ENCODE data around the gene ZNF48. TPM values are rescaled to one million over a fixed set of nuclear protein-coding genes. Genes with fewer than 3 reads are reported as not detected.

ZNF48 gene
- total RNA-seq, result 10.6 to 11.8 TPM (median 10.8 TPM) in 3 replicates
- long read RNA-seq, partial matches to known transcripts, result 0 of 6 reads
- long read RNA-seq, other reads (novel, unspliced or antisense), result 4 of 6 reads

DNA sequence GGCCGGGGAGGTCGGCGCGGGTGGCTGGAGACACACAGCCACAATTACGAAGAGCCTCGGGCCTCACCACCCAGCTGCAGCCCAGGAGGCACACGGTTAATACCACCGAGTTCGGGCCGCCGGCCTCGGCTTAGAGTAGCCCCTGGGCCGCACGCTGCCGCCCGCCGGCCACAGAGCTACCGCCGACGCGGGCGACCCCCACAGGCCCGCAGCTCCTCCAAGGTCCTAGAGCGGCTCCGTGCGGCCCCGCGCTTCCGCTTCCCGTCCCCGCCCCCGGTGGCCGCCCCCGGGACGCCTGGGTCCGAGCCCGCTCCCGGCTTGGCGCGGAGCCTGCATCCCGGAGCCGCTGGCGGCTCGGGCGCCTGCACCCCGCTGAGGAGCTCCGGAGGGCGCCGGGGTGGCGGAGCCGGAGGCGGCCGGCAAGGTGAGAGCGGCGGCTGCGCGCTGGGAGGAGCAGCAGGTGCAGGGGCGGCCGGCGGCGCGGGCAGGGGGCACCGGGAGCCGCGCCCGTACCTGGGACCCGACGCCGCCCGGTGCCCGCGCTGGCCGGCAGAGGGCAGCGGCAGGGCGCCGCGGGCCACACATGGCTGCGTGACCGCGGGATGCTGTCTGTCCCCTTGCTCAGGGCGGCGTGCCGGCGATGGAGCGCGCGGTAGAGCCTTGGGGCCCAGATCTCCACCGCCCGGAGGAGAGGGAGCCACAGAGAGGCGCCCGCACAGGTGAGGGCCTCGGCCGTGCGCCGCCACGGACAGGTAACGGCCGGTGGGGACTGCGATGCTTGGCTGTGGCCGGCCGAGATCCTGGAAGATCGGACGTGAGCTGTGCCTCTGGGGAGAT lies at the start of gene ZNF48:
ZNF48 (plus strand) TSS at position 266 of the 837 bp plus-strand sequence; CDS start at position 641, 375 bp downstream.
- Mint-ChIP-seq H3K36me3 (ENCODE audit: low read depth) (peaks cover 2% of the 10 kb centered on the region), H3K27ac (ENCODE audit: unreplicated experiment) (peak within 1 kb of the TSS; percentile 99), H3K9me3 (ENCODE audit: low read depth) (no peaks in the 10 kb centered on the region), H3K4me1 (ENCODE audit: low read depth) (peaks cover 32% of the 10 kb centered on the region), H3K27me3 (ENCODE audit: low read depth) (no peaks in the 10 kb centered on the region), H3K4me3 (ENCODE audit: unreplicated experiment) (peak within 1 kb of the TSS; percentile 97)
- TF ChIP-seq, protein P1, sequence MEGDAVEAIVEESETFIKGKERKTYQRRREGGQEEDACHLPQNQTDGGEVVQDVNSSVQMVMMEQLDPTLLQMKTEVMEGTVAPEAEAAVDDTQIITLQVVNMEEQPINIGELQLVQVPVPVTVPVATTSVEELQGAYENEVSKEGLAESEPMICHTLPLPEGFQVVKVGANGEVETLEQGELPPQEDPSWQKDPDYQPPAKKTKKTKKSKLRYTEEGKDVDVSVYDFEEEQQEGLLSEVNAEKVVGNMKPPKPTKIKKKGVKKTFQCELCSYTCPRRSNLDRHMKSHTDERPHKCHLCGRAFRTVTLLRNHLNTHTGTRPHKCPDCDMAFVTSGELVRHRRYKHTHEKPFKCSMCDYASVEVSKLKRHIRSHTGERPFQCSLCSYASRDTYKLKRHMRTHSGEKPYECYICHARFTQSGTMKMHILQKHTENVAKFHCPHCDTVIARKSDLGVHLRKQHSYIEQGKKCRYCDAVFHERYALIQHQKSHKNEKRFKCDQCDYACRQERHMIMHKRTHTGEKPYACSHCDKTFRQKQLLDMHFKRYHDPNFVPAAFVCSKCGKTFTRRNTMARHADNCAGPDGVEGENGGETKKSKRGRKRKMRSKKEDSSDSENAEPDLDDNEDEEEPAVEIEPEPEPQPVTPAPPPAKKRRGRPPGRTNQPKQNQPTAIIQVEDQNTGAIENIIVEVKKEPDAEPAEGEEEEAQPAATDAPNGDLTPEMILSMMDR (IDR thresholded peaks at IDR 0.05), result peak; percentile 58
- DNase-seq (ENCODE audit: low spot score), result peak; percentile 96

DNA sequence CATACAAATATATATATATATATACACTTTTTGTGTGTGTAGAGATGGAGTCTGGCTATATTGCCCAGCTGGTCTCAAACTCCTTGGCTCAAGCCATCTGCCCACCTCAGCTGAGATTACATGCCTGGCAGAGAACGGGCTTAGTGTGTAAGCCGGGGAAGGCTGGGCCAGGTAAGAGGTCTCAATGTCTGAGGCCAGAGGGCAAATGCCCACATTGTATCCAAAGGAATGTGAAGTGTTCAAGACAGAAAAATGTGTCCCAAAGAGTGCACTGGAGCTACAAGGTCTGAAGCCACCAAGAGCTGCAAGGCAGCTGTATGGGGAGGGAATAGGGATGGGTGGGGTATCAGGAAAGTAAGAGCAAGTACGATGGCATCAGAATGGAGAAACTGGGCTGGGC lies 48.9 kb upstream of the ZNF48 start:
- Mint-ChIP-seq H3K9me3 (ENCODE audit: low read depth) (no peaks in the 10 kb centered on the region), H3K27ac (ENCODE audit: unreplicated experiment) (no peak overlapping the region), H3K36me3 (ENCODE audit: low read depth) (peaks cover 2% of the 10 kb centered on the region), H3K4me1 (ENCODE audit: low read depth) (no peaks in the 10 kb centered on the region), H3K4me3 (ENCODE audit: unreplicated experiment) (no peak overlapping the region), H3K27me3 (ENCODE audit: low read depth) (no peaks in the 10 kb centered on the region)
- TF ChIP-seq, protein P1 (IDR thresholded peaks at IDR 0.05), result no peak
- peak; percentile 37 for DNase-seq (ENCODE audit: low spot score)

DNA sequence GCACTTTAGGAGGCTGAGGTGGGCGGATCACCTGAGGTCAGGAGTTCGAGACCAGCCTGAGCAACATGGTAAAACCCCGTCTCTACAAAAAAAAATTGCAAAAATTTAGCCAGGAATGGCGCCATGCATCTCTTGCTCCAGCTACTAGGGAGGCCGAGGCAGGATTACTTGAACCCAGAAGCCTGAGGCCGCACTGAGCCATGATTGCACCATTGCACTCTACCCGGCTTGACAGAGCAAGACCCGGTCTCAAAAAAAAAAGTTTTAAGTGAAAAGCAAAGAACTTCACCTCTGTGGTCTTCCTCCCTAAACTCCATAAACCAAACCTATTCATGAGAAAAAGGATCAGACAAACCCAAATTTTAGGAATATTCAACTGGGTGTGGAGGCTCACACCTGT lies 47.1 kb upstream of the ZNF48 start:
- H3K27ac Mint-ChIP-seq (ENCODE audit: unreplicated experiment), result no peak overlapping the region
- H3K27me3 Mint-ChIP-seq (ENCODE audit: low read depth), result no peaks in the 10 kb centered on the region
- TF ChIP-seq, protein P1 (IDR thresholded peaks at IDR 0.05), result no peak
- H3K4me3 Mint-ChIP-seq (ENCODE audit: unreplicated experiment), result no peak overlapping the region
- DNase-seq (ENCODE audit: low spot score), result no peak
- H3K36me3 Mint-ChIP-seq (ENCODE audit: low read depth), result peaks cover 12% of the 10 kb centered on the region
- H3K9me3 Mint-ChIP-seq (ENCODE audit: low read depth), result no peaks in the 10 kb centered on the region
- peaks cover 16% of the 10 kb centered on the region for H3K4me1 Mint-ChIP-seq (ENCODE audit: low read depth)

DNA sequence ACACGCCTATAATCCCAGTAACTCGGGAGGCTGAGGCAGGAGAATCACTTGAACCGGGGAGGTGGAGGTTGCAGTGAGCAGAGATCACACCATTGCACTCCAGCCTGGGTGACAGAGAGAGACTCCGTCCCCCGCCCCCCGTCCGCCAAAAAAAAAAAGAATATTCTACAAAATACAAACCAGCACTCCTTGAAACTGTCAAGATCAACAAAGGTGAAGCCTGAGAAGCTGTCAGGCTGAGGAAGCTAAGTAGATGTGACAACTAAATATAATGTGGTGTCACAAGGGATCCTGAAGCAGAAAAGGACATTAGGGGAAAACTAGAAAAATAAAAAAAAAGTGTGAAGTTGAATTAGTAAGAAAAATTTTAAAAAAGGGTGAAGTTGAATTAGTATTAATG lies 46.3 kb upstream of the ZNF48 start:
- Mint-ChIP-seq H3K27ac (ENCODE audit: unreplicated experiment) (no peak overlapping the region), H3K9me3 (ENCODE audit: low read depth) (no peaks in the 10 kb centered on the region), H3K4me3 (ENCODE audit: unreplicated experiment) (no peak overlapping the region), H3K4me1 (ENCODE audit: low read depth) (peaks cover 23% of the 10 kb centered on the region), H3K27me3 (ENCODE audit: low read depth) (no peaks in the 10 kb centered on the region), H3K36me3 (ENCODE audit: low read depth) (peaks cover 13% of the 10 kb centered on the region)
- peak; percentile 20 for DNase-seq (ENCODE audit: low spot score)
- TF ChIP-seq, protein P1 (IDR thresholded peaks at IDR 0.05), result no peak

DNA sequence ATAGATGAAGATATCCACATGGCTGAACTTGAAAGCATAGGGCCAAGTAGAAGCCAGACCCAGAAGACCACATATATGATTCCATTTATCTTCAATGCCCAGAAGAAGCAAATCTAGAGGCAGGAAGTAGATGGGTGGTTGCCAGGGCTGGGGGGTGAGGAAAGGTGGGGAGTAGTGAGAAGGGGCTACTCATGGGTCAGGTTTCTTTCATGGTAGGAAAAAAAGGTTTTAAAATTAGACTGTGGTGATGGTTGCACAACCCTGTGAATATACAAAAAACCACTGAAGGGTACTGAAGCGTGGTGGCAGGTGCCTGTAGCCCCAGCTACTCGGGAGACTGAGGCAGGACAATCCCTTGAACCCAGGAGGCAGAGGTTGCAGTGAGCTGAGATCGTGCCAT lies 45.5 kb upstream of the ZNF48 start:
- peaks cover 18% of the 10 kb centered on the region for H3K36me3 Mint-ChIP-seq (ENCODE audit: low read depth)

More for the DNA sequence above, 45.5 kb upstream of the ZNF48 start:
- TF ChIP-seq, protein P1 (IDR thresholded peaks at IDR 0.05), result no peak
- DNase-seq (ENCODE audit: low spot score), result no peak
- H3K27me3 Mint-ChIP-seq (ENCODE audit: low read depth), result no peaks in the 10 kb centered on the region
- H3K4me3 Mint-ChIP-seq (ENCODE audit: unreplicated experiment), result no peak overlapping the region
- peak overlapping the region; percentile 17 for H3K27ac Mint-ChIP-seq (ENCODE audit: unreplicated experiment)
- H3K4me1 Mint-ChIP-seq (ENCODE audit: low read depth), result peaks cover 30% of the 10 kb centered on the region
- H3K9me3 Mint-ChIP-seq (ENCODE audit: low read depth), result no peaks in the 10 kb centered on the region

All from chondrocyte (in vitro differentiated cells).